ENCODE results near the gene ASCL5.

DNA sequence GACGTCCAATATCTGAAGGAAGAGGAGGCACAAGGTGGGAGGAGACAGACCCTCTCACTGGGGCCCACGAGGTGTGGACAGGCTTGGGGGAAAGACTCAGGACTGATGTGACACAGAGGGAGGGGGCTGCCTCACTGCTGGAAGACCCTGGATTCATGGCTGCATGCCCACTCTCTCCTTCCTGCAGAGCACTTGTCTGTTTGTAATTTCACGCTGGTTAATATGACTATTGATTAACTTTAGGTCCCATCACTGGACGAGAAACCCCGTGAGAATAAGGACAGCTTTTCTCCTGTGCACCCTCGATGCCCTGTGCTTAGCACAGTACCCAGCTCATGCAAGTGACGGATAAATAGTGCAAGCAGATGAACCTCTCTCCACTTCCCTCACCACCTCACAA lies 49.9 kb downstream of the ASCL5 start:
- TF ChIP-seq, protein P1, sequence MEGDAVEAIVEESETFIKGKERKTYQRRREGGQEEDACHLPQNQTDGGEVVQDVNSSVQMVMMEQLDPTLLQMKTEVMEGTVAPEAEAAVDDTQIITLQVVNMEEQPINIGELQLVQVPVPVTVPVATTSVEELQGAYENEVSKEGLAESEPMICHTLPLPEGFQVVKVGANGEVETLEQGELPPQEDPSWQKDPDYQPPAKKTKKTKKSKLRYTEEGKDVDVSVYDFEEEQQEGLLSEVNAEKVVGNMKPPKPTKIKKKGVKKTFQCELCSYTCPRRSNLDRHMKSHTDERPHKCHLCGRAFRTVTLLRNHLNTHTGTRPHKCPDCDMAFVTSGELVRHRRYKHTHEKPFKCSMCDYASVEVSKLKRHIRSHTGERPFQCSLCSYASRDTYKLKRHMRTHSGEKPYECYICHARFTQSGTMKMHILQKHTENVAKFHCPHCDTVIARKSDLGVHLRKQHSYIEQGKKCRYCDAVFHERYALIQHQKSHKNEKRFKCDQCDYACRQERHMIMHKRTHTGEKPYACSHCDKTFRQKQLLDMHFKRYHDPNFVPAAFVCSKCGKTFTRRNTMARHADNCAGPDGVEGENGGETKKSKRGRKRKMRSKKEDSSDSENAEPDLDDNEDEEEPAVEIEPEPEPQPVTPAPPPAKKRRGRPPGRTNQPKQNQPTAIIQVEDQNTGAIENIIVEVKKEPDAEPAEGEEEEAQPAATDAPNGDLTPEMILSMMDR (conservative IDR thresholded peaks at IDR 0.05; ENCODE audit: low read length): no peak
- TF ChIP-seq EZH2phosphoT487 (IDR thresholded peaks at IDR 0.05; ENCODE audit: borderline replicate concordance): no peak

Measured in Loucy (cell line).